UCSD-AML1 (cell line): Measurements from ENCODE around the gene HCFC2.
"Not testable (repeated sequence)": the region's sequence is repeated elsewhere in the genome, so short reads cannot be mapped to it uniquely, and the experiment has no call there.

ENCODE experiments used
- DNase-seq: peaks from one replicate; lab custom pipeline; 2025; ENCODE audit not compliant: unreplicated experiment; lab: John Stamatoyannopoulos, UW

HCFC2 gene

DNA sequence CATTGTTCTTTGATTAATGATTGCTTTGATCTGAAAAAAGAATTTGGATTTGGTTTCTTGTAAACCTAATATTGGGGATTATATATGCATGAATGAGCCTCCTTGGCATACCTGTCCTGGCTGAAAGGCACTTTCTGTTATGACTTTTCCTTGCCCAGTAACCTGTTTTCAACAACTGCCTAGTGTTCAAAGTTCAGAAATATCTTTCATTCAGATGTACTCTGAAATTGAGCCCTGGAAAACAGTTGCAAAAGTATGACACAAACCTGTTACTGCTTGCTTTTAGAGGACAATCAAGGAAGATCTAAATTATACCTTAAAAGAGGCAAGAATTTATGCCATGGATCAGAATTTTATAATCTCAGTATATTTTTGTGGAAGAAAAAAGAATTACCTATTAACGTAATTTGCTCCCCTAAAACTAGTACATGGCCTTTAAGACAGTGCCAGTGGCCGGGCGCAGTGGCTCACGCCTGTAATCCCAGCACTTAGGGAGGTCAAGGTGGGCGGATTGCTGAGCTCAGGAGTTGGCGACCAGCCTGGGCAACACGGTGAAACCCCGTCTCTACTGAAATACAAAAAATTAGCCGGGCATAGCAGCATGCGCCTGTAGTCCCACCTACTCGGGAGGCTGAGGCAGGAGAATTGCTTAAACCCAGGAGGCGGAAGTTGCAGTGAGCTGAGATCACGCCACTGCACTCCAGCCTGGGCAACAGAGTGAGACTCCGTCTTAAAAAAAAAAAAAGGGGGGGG lies 50.7 kb downstream of the HCFC2 start:
- not testable (repeated sequence) for DNase-seq

- DNase-seq, result no peak
These were observed 51.2 kb downstream of the HCFC2 start for GRCh38 chr12:104115587-104115975.

DNA sequence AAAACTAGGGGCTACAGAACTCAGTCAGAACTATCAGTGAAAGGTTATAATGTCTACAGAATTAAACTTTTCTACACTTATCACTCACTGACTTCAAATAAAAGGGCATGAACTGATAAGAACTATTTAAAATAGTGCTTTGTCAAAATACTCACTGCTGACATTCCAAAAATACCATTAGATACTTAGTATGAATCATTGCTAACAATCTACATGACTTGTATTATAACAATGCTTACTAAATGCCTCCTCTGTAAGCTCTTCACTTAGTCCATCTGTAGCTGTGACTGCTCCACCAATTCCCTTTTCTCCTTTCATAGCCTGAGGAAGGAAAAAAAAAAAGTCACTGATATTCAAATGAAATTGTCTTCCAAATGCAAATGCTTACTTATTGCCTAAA lies 56.7 kb downstream of the HCFC2 start:
- DNase-seq, result no peak

DNA sequence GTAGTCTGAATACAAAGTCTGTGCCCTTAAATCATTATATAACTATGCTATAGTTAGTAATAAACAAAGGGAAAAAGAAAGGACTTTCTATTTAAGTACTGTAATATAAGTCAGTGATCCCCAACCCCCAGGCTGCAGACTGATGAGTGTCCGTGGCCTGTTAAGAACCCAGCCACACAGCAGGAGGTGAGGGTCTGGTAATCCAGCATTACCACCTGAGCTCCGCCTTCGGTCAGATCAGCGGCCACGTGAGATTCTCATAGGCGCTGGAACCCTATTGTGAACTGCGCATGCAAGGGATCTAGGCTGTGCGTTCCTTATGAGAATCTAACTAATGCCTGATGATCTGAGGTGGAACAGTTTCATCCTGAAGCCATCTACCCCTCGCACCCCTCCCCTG lies 58.0 kb downstream of the HCFC2 start:
- DNase-seq, result no peak

GRCh38 chr12:104126548-104126947 lies 62.2 kb downstream of the HCFC2 start:
- DNase-seq, result no peak

DNA sequence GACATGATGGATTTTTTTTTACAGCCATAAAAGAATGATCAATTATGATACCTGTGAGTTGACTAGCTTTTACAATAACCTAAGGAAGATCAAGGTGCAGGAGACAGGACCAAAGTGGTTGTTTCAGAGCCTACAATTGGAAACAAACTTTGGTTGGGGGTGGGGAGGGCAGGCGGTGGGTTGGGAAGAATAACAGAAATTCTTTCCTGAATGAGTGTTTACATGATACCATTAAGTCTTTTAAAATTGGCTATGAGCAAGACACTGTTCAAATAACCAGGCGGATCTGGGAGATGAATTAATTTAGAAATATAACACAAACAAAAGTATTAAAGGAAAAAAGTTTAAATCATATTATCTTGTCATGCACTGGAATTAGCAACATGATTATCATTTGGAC lies 66.4 kb downstream of the HCFC2 start:
- DNase-seq, result no peak

- DNase-seq, result no peak
These were observed 67.3 kb downstream of the HCFC2 start for GRCh38 chr12:104131609-104132008.

DNA sequence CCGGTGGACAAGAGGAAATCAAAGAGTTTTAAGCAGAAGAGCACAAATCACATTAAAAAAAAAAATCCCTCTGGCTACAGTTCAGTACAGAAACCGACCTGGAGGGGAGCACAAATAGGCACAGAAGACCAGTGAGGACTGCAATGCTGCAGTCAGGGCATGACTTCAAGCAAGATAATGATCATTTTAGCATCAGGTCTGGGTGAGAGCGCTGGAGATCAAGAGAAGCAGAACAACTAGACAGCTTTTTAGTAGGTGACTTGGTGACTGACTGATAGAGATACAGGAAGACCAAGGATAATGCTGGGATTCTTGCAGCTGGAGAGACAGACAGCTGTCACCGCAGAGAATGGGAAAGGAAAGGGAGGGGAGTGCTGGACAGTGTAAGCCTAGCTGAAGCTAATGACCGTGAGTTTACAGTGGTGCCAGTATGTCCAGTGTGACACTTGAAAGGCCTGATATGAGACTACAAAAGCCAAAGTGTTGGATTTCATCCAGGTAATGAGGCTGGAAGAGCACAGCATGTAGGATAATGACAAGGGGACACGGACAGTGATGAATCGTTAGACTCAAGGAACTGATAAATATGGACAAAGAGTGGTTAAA lies 68.1 kb downstream of the HCFC2 start:
- DNase-seq, result no peak

GRCh38 chr12:104133321-104133720 lies 69.0 kb downstream of the HCFC2 start:
- DNase-seq, result no peak

DNA sequence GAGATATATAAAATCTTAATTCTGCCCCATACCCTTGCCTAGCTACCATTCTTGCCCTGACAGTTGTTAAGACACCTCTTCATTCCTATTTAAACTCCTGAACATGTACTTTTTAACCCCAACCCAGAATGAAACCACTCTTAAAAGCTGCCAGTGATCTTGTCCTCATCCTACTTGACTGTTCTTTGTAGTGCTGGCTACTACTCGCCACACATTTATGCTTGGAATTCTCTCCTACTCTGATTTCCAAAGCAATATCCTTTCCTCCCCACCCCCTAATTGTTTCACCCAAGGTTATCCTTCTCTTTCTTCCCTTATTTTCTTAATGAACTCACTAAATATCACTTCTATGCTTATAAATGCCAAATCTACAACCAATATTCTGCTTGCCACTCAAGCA lies 69.5 kb downstream of the HCFC2 start:
- no peak for DNase-seq

DNA sequence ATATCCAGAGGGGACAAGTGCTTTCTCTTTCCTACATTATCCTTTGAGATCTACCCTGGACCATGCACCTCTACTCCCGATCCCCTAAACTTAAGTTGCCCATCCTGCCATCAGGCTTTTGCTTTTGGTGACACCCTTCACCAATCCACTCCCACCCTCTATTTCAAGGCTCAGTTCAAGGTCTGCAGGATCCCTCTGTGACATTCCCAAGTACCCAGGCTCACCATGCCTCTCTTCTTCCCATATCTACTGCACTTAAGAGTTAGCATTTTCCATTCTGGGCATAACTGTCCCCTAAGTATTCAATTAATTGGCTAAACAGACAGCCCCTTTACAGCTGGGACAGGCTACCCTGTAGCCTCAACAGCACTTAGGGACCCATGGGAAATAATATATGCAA lies 70.6 kb downstream of the HCFC2 start:
- no peak for DNase-seq

DNA sequence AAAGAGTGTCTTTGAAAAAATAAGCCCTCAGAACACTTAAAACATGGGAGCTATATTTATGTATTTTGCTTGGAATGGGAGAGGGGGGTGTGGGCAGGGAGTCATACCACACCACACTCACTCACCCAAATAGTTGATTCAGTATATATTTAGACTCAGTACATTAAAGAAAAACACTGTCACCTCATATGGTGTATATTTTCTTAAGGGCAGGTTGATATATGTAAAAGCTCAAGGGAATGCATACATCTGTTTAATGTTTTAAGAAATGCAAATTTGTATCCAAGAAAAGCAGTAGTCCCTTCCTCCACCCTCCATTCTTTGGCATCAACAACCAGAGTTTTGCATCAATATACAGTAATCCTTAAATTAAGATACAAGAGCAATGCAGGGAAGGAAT lies 72.2 kb downstream of the HCFC2 start:
- no peak for DNase-seq

- peak; percentile 30 for DNase-seq
These were observed 72.9 kb downstream of the HCFC2 start for GRCh38 chr12:104137001-104137901.

GRCh38 chr12:104137902-104138796 lies 73.8 kb downstream of the HCFC2 start, which contains the start of gene NFYB:
NFYB (minus strand) TSS chr12:104138210; CDS start chr12:104135453, 2,757 bp downstream.
- peak; percentile 90 for DNase-seq

GRCh38 chr12:104138797-104139152 lies 74.4 kb downstream of the HCFC2 start:
- DNase-seq, result no peak

GRCh38 chr12:104142543-104142942 lies 78.2 kb downstream of the HCFC2 start:
- no peak for DNase-seq

GRCh38 chr12:104143002-104143401 lies 78.7 kb downstream of the HCFC2 start:
- DNase-seq, result no peak

- no peak for DNase-seq
These were observed 79.6 kb downstream of the HCFC2 start for GRCh38 chr12:104143918-104144317.

- DNase-seq, result no peak
These were observed 83.0 kb downstream of the HCFC2 start for GRCh38 chr12:104147346-104147745.

DNA sequence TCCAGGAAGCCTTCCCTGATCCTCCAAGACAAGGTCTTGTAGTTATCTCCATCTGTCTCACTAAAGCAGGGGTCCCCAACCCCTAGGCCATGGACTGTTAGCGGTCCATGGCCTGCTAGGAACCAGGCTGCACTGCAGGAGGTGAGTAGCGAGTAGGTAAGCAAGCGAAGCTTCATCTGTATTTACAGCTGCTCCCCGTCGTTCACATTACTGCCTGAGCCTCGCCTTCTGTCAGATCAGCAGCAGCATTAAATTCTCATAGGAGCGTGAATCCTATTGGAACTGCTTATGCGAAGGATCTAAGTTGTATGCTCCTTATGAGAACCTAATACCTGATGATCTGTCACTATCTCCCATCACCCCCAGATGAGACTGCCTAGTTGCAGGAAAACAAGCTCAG lies 86.1 kb downstream of the HCFC2 start:
- no peak for DNase-seq
